DND-41 (cell line): Measurements from ENCODE around the gene VTI1A.

Experiments
- EZH2 ChIP-seq: IDR thresholded peaks from 3 replicates; pipeline ENCODE4 v1.6.1; 2012; ENCODE audit warnings: borderline replicate concordance, low read depth, mild to moderate bottlenecking, moderate library complexity, low read length, inconsistent platforms; ENCODE audit not compliant: severe bottlenecking
- TF ChIP-seq, protein P1 (sequence below): IDR thresholded peaks from 2 replicates; pipeline ENCODE4 v1.5.1; 2012; ENCODE audit warnings: borderline replicate concordance, low read length, moderate library complexity, mild to moderate bottlenecking; ENCODE audit not compliant: poor library complexity, severe bottlenecking; ENCODE audit errors: extremely low read depth

GRCh38 chr10:112802411-112803022, 355.5 kb downstream of the VTI1A start:
- TF ChIP-seq, protein P1, sequence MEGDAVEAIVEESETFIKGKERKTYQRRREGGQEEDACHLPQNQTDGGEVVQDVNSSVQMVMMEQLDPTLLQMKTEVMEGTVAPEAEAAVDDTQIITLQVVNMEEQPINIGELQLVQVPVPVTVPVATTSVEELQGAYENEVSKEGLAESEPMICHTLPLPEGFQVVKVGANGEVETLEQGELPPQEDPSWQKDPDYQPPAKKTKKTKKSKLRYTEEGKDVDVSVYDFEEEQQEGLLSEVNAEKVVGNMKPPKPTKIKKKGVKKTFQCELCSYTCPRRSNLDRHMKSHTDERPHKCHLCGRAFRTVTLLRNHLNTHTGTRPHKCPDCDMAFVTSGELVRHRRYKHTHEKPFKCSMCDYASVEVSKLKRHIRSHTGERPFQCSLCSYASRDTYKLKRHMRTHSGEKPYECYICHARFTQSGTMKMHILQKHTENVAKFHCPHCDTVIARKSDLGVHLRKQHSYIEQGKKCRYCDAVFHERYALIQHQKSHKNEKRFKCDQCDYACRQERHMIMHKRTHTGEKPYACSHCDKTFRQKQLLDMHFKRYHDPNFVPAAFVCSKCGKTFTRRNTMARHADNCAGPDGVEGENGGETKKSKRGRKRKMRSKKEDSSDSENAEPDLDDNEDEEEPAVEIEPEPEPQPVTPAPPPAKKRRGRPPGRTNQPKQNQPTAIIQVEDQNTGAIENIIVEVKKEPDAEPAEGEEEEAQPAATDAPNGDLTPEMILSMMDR = no peak
- TF ChIP-seq EZH2 = no peak
